Type B pancreatic cell (in vitro differentiated cells): Measurements from ENCODE around the gene SRGAP3. TPM values are rescaled to one million over a fixed set of nuclear protein-coding genes. Genes with fewer than 3 reads are reported as not detected.
A peak's percentile ranks its signal among the peaks of the same experiment; 100 is the strongest.

ENCODE experiments used
- DNase-seq: peaks from one replicate; pipeline ENCODE4 v3.0.0; 2021; ENCODE audit warnings: mixed read lengths; ENCODE audit not compliant: unreplicated experiment; ENCODE audit errors: extremely low spot score
- H3K27ac Mint-ChIP-seq: 2 replicates; pipeline ENCODE4 v1.8.0; 2021; ENCODE audit warnings: mild to moderate bottlenecking, mixed read lengths
- H3K27me3 Mint-ChIP-seq: 2 replicates; pipeline ENCODE4 v1.8.0; 2021; ENCODE audit warnings: mixed read lengths
- H3K36me3 Mint-ChIP-seq: 2 replicates; pipeline ENCODE4 v1.8.0; 2021; ENCODE audit warnings: mixed read lengths
- H3K4me1 Mint-ChIP-seq: one replicate; pipeline ENCODE4 v1.8.0; 2021; ENCODE audit warnings: mixed read lengths; ENCODE audit not compliant: unreplicated experiment
- H3K4me3 Mint-ChIP-seq: 2 replicates; pipeline ENCODE4 v1.8.0; 2021; ENCODE audit warnings: mild to moderate bottlenecking, mixed read lengths
- H3K9me3 Mint-ChIP-seq: 2 replicates; pipeline ENCODE4 v1.8.0; 2021; ENCODE audit warnings: mixed read lengths
- CTCF ChIP-seq: fragments of 200-600 bp; sonication (generic); conservative IDR thresholded peaks from 2 replicates; pipeline ENCODE4 v1.5.0; 2021; ENCODE audit warnings: antibody characterized with exemption, mild to moderate bottlenecking
- total RNA-seq: library from RNA; stranded (reverse); gene quantifications from 2 replicates; pipeline ENCODE4 v1.2.1, GENCODE V29; 2021; ENCODE audit warnings: low replicate concordance

SRGAP3 gene
- total RNA-seq, 1 donor from 2014 or later: 41.7 TPM

GRCh38 chr3:9036404-9037131, 212.9 kb downstream of the SRGAP3 start:
- no peaks in the 10 kb centered on the region for H3K9me3 Mint-ChIP-seq
- H3K4me3 Mint-ChIP-seq: no peak overlapping the region

GRCh38 chr3:9035961-9036360, 213.5 kb downstream of the SRGAP3 start:
- no peak overlapping the region for H3K4me3 Mint-ChIP-seq
- no peaks in the 10 kb centered on the region for H3K36me3 Mint-ChIP-seq
- DNase-seq: no peak
- no peak for TF ChIP-seq CTCF
- peaks cover 15% of the 10 kb centered on the region for H3K4me1 Mint-ChIP-seq
- no peaks in the 10 kb centered on the region for H3K9me3 Mint-ChIP-seq
- no peaks in the 10 kb centered on the region for H3K27me3 Mint-ChIP-seq
- no peak overlapping the region for H3K27ac Mint-ChIP-seq

More at GRCh38 chr3:9036404-9037131, 212.9 kb downstream of the SRGAP3 start:
- Mint-ChIP-seq H3K36me3 (peaks cover 4% of the 10 kb centered on the region), H3K4me1 (peaks cover 15% of the 10 kb centered on the region), H3K27me3 (no peaks in the 10 kb centered on the region), H3K27ac (peak overlapping the region; percentile 28)
- no peak for DNase-seq
- no peak for TF ChIP-seq CTCF

- H3K27me3 Mint-ChIP-seq: no peaks in the 10 kb centered on the region
- H3K36me3 Mint-ChIP-seq: no peaks in the 10 kb centered on the region
- no peak for DNase-seq
- peaks cover 15% of the 10 kb centered on the region for H3K4me1 Mint-ChIP-seq
- no peak for TF ChIP-seq CTCF
- H3K4me3 Mint-ChIP-seq: no peak overlapping the region
- no peaks in the 10 kb centered on the region for H3K9me3 Mint-ChIP-seq
- no peak overlapping the region for H3K27ac Mint-ChIP-seq
These were observed 214.0 kb downstream of the SRGAP3 start for GRCh38 chr3:9035473-9035872.

- Mint-ChIP-seq H3K27me3 (no peaks in the 10 kb centered on the region), H3K9me3 (no peaks in the 10 kb centered on the region), H3K4me1 (peaks cover 15% of the 10 kb centered on the region), H3K27ac (no peak overlapping the region), H3K4me3 (no peak overlapping the region), H3K36me3 (no peaks in the 10 kb centered on the region)
- peak; percentile 22 for TF ChIP-seq CTCF
- no peak for DNase-seq
These were observed 215.6 kb downstream of the SRGAP3 start for GRCh38 chr3:9033867-9034266.

- no peak for TF ChIP-seq CTCF
- Mint-ChIP-seq H3K4me3 (no peak overlapping the region), H3K27me3 (no peaks in the 10 kb centered on the region), H3K36me3 (no peaks in the 10 kb centered on the region), H3K27ac (no peak overlapping the region), H3K4me1 (peaks cover 15% of the 10 kb centered on the region), H3K9me3 (no peaks in the 10 kb centered on the region)
- DNase-seq: no peak
These were observed 217.1 kb downstream of the SRGAP3 start for GRCh38 chr3:9032231-9032777.
